Hematopoietic multipotent progenitor cell treated with erythropoietin and hydrocortisone succinate and interleukin-3 and kit ligand, for 8 days (in vitro differentiated cells): ENCODE measurements around the gene KIF2A.

Experiments
- DNase-seq: peaks from one replicate; pipeline ENCODE4 v3.0.0-alpha.2; 2015

KIF2A gene

DNA sequence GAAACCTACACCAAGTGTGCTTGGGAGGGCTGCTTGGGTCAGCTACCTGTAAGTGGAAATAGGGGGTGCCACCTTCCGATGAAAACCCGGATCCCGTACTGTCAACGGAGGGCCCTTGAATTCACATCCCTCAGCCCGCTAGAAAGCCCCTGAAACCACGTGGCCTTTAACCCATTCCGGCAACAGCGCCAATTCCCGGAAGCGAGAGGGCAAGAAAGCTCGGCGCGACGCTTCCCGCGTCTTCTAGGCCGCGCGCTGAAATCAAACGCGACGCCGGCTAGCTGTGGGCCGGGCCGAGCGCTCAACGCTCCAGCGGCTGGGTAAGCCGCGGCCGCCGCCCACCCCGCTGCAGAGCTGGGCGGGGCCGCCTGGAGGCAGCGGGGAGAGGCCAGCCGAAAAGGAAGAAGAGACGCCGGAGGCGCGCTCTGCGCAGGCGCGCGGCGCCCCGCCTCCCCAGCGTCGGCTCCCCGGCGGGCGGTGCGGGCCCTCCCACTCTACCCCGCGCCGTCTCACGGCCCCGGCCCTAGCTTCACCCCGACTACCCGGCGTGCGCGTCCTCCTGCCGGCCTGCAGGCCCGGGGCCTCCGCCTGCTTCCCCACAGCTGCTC lies at the start of gene KIF2A:
KIF2A (plus strand) TSS at position 492 of the 608 bp plus-strand sequence. CDS start 267 bp downstream, outside the sequence.
- peak; percentile 95 for DNase-seq

- DNase-seq = no peak
Observed at GRCh38 chr5:62257020-62257367, 49.0 kb upstream of the KIF2A start.

DNA sequence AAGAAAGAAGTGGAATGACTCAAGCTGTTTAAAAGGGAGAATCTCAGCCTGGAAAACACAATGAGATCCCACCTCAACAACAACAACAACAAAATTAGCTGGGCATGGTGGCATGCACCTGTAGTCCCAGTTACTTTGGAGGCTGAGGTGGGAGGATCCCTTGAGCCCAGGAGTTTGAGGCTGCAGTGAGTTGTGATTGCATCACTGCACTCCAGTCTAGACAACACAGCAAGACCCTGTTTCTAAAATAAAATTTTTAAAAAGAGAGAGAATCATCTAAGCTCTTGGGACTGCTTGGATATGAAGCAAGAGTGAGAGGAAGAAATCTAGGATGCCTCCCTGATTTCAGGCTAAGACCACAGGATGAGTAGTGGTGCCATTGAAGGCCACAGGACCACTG lies 47.4 kb upstream of the KIF2A start:
- no peak for DNase-seq

DNA sequence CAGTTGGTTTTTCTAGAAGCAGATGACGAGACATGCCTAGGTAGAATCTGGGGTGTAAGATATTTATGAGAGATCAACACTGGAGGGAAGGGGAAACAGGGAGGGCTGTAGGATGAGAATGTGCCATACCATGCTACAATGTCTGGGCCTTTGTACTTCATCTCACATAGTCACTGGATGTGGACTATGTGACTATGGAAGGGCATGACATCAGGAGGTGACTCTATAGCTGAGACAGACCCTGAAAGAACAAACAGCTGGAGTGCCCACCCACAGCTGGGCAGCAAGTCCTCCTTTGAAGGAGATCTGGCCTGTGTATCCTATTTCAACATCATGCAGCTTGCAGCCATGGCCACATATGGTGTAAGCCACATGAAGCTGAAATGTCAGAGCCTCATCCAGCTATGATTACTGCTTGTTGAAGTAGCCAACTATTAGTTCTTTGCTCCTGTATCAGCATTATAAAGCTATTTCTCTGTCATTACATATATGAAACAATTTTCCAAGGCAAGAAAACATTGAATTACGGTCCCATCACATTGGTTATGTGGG lies 46.2 kb upstream of the KIF2A start:
- no peak for DNase-seq

DNA sequence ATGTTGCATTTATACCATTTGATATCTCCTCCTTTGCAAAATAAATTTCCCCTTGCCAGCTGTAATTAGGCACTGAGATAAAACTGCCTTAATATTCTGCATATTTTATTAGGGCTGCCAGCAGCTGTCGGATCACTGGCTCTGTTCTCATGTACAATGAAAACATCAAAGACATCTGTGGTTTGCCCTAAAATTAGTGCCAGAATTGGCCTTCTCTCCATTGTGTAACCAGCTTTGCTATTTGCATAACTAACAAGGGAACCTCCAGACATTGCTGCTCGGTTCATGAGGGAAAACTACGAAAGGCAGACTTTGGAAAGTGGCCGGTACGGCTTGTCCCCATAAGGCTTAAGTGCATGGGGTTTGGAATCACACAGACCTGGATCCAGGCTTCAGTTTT lies 45.5 kb upstream of the KIF2A start:
- no peak for DNase-seq

GRCh38 chr5:62263401-62263800 lies 42.6 kb upstream of the KIF2A start:
- DNase-seq = no peak

DNA sequence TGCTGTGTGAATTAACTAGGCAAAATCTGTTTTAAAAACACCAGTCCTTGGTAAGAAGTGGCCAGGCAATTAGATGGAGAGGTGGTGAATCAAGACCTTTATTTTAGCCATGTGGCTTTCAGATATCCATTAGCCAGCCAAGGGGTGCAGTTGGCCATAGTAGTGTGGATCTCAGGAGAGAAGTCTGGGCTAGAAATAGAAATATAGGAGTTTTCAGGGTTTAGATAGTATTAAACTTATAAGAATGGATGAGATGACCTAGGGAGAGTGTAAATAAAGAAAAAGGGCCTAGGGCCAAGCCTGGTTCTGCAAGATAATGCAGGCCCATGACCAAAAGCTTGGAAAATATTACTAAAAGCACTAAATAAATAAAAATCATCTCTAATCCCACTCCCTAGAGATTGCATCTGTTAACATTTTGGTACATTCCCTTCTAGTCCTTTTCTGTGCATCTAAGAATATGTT lies 40.3 kb upstream of the KIF2A start:
- no peak for DNase-seq

DNA sequence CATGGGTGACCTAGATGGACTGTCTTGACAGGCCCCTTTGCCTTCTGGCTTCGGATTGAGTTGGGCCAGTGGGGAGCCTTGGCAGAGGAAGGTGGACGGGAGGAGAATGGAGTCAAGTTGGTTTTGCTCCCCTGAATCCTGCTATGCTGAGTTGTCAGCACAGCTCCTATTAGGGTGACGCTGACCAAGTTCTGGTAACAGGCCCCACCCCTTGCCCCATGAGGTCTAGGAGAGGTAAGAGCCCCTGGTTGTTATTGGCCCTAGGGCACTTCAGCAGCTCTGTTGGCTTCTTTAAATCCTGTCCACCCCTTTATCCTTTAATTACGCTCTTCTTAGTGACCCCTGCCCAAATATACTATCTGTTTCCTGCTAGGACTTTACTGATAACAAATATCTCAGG lies 39.4 kb upstream of the KIF2A start:
- no peak for DNase-seq

- DNase-seq = no peak
Observed at GRCh38 chr5:62268234-62268633, 37.8 kb upstream of the KIF2A start.

GRCh38 chr5:62268792-62269191 lies 37.2 kb upstream of the KIF2A start:
- no peak for DNase-seq

DNA sequence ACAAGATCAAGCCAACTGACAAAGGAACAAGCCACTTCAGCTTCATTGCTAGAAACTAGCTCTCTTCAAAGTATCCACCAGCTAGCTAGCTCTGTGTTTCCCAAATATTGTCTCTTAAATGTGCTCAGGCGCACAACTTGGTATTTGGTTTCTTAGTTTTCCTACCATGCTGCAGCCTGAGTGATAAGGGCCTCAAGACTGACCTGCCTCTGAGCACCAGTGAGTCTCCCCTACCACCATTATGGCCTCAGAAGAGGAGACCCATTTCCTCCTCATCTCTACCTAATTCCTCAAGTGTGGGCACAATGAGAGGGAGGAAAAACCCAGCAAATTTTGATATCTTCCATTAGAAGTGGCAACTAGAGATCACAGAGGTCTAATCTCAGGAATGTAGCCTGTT lies 34.6 kb upstream of the KIF2A start:
- no peak for DNase-seq

DNA sequence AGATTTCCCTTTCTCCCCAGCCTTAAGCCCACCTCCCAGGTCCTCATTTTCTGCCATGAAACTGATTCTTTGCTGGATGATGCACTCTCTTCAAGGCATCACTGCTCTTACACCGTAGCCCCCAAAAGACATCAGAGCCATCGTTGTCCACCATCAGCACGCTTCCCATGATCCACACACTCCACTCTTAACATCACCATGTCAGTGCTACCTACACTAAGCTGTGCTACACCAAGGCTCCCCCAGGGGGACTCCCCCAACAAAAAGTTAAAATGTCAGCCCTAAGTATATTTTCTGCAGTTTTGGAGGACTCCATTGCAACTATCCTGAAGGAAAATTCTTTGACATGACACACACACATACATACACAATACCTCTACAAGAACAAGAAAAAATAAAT lies 34.1 kb upstream of the KIF2A start:
- no peak for DNase-seq

DNA sequence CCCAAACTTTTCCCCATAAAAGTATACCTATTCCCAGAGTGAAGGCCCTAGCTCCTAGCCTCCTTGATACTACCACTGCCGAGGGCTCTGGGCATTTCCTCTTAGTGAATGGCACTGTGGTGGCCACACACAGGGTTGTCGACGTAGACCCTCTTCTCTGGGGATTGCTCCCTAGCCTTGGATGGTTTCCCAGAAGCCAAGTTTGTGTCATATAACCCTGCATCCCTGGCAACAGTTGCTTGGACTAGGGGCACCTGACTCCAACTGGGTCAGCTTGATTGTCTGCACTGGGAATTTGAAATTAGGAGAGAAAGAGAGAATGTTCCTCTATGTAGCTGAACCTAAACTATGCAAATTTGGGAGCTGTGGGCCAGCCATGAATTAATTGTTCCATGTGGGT lies 32.3 kb upstream of the KIF2A start:
- no peak for DNase-seq

GRCh38 chr5:62275581-62275980 lies 30.4 kb upstream of the KIF2A start:
- DNase-seq = no peak

DNA sequence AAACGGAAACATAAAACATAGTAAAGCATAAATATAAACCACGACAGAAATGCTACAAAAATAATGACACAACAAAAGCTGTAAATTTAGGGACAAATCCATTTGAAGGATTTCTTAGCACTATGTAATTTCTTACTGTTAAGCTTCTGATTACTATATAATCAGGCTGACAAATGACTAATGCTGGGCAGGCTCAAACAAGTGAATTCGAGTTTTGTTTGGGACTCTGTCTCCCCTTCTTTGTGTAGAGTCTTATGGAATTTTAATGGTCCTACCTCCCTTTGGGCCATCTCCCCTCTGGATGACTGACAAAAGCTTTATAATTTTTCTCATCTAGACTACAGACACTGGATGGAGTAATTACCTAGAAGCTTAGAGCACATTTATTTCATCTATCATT lies 24.6 kb upstream of the KIF2A start:
- DNase-seq = no peak

- DNase-seq = no peak
Observed at GRCh38 chr5:62282064-62282463, 23.9 kb upstream of the KIF2A start.

DNA sequence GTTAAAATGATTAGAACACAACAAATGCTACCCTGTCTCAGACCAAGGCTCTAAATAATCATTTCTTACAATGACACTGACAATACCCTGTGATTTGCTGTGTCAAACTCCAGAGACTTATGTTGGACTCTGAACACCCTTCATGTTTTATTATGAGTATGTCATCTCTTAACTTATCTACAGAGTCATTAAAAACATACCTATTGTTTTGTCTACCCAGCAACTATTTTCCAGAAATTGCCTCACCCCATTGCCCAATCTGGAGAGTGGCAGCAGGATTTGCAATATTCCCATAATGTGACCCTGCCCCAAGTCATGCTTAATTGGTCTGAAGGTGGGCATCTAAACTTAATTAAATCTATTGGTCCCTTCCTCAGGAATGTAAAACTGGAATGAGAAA lies 23.0 kb upstream of the KIF2A start:
- no peak for DNase-seq

DNA sequence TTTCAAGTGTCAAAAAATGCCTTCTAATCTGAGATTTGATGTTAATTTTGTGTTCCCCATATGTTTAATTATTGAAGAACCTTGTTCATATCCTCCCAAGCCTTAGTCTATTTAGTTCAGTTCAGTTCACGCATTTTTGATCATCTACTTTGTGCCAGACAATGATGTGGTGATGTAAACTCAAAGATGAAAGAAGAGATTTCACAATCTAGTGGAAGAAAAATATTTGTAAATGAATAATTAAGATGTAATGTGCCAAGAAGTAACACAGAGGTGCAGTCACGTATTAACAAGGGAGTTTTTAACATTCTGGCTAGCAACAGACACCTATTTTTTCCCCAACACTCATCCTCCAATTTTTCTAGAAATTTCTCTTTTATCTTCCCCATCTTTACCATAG lies 22.1 kb upstream of the KIF2A start:
- no peak for DNase-seq

DNA sequence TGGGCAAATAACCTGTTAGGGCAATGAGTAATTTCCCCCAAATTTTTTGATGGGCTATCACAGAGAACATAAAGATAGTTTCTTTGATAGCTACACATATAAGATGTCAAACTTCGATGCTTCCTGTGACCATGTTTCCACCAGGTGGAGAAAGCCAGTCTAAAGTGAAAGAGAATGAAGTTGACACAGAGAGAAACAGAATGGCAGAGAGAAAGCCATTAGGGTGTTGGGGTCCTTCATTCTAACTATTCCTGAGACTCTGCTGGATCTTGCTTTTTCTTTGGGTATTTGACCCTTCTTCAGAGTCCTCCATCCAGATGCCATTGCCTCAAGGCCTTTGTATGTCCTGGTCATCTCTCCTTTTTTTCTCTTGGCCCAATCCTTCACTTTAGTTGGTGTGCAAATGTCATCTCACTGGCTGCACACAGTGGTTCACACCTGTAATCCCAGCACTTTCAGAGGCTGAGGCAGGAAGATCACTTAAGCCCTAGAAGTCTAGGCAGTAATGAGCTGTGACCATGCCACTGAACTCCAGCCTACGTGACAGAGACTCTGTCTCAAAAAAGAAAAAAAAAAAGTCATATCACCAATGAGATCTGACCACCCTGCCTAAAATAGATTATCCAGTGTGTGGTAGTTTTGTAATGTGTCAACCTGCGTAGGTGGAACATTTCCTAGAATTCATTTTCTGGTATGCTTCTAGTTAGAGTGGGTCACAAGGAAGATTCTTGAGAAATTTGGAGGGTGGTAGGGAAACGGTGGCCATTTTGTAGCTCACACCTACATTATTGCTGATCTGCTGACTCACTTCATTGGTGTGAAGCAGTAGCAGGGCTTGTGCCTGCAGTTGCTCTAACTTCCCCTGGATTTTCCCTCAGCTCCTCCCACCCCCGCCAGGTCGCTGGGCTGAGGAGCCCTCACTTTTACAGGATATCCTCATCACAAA lies 20.8 kb upstream of the KIF2A start:
- DNase-seq = peak; percentile 48

DNA sequence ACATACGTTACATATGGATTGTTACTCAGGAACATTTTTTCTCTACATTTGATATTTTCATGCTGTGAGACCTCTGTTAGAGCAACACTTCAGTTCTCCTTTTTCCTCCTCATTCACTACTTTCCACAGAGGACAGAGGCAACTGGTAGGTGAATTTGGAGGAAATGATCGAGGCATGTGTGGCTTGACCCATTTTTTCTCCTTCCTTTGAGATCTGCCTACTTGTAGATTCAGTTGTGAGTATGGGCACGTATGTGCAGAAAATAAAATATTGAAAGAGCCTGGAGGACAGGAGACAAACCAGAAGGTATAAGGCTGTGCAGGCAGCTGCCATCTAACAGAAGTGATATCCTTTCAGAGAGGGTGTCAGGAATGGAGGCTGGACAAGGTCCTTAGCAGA lies 19.2 kb upstream of the KIF2A start:
- no peak for DNase-seq

DNA sequence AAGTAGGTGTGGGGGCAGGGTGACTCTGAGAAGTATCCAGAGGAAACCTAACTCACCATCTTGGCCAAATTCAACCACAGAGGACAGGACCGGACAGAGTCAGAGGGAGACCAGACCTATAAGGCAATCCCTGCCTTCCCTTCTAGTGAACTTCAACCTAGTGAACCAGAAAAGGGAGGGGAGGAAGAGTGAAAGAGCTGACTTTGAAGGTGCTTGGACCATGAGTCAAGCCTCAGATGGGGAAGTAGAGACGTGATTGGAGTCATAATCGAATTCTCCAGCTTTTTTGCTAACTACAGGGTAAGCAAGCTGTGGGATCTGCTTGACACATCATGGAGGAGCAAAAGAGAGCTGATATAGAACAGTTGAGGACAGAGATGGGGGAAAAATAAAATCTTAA lies 18.8 kb upstream of the KIF2A start:
- DNase-seq = no peak

DNA sequence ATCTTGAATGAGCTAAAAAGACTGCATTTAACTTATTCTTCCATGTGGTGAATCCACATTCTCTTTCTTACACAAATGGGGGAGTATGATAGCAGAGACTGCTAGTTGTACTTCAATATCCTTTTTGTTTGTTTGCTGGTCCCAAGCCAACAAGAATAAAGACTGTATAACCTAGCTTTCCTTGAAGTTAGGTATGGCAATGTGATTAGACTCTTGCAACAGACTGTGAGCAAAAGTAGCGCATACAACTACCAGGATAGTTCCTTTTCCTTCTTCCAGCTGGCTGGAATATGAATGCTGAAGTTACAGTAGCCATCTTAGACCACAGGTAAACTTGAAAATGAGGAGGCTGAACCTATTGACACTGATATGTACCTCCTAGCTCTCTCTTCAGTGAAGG lies 17.9 kb upstream of the KIF2A start:
- DNase-seq = no peak

- no peak for DNase-seq
Observed at GRCh38 chr5:62289813-62290212, 16.2 kb upstream of the KIF2A start.

DNA sequence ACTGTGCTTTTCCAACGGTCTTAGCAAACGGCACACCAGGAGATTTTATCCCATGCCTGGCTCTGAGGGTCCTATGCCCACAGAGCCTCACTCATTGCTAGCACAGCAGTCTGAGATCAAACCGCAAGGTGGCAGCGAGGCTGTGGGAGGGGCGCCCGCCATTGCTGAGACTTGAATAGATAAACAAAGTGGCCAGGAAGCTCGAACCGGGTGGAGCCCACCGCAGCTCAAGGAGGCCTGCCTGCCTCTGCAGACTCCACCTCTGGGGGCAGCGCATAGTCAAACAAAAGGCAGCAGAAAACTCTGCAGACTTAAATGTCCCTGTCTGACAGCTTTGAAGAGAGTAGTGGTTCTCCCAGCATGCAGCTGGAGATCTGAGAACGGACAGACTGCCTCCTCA lies 14.2 kb upstream of the KIF2A start:
- DNase-seq = peak; percentile 56
